Cardiac muscle cell (in vitro differentiated cells and primary cell): ENCODE measurements around the gene PITX3. TPM values are rescaled to one million over a fixed set of nuclear protein-coding genes. Genes with fewer than 3 reads are reported as not detected.

Experiments
- DNase-seq, 2 donors: peaks; one replicate each; pipeline versions ENCODE4 v3.0.0 to v3.0.0-alpha.2; 2010 to 2017; ENCODE audit warnings: low read depth in 1 of 2, low spot score in 1 of 2
- H3K27ac ChIP-seq: fragments of 200-600 bp; sonication (generic); 2 replicates; pipeline ENCODE4 v1.5.1; 2016
- H3K27me3 ChIP-seq: fragments of 200-600 bp; sonication (generic); 2 replicates; pipeline ENCODE4 v1.6.0; 2016; ENCODE audit warnings: control low read depth
- H3K36me3 ChIP-seq: fragments of 200-600 bp; sonication (generic); 2 replicates; pipeline ENCODE4 v1.5.1; 2016; ENCODE audit warnings: control low read depth
- H3K4me1 ChIP-seq: fragments of 200-600 bp; sonication (generic); 2 replicates; pipeline ENCODE4 v1.8.1; 2017; ENCODE audit warnings: low read depth, mild to moderate bottlenecking, mixed run types
- H3K4me3 ChIP-seq: fragments of 200-600 bp; sonication (generic); 2 replicates; pipeline ENCODE4 v1.5.1; 2016; ENCODE audit warnings: mild to moderate bottlenecking
- H3K9me3 ChIP-seq: fragments of 200-600 bp; sonication (generic); 2 replicates; pipeline ENCODE4 v1.5.1; 2017; ENCODE audit warnings: low read depth, mild to moderate bottlenecking, control low read depth
- polyA plus RNA-seq: library from polyadenylated mRNA; unstranded; fragments of >200 nt; fragmentation: Nextera tagmentation; extraction: Ambion mirVana; gene quantifications from 2 replicates; pipeline ENCODE4 v1.2.1, GENCODE V29; 2016
- total RNA-seq: library from RNA; depleted of rRNA; stranded (reverse); fragments of >200 nt; gene quantifications from 2 replicates; pipeline ENCODE4 v1.2.3, GENCODE V29; 2016
- TF ChIP-seq, protein P1 (sequence below): IDR thresholded peaks from 2 replicates; pipeline ENCODE4 v1.5.1; 2012; ENCODE audit warnings: low read depth, mild to moderate bottlenecking, low read length

The PITX3 gene
- total and polyA plus RNA-seq, 2 experiments from 2014 or later, result 7.9 to 14.3 TPM

DNA sequence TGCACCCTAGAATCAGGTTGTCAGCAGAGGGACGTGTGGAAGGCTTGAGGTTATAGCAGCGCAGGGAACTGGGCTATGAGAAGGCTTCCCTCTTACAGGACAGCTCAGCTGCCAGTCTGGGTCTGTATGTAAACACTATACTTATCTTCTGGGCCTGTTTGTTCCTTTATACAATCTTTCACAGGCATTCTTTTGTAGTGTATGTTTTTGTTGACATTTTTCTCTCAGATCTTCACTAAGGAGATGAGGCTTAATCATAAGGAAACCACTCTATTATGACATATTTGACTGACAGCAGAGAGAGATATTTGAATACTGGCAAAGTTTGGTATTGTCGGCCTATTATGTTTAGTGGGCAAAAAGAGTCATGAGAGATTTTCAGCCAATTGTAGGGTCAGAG is 4.9 kb upstream of the PITX3 start:
- peaks cover 7% of the 10 kb centered on the region for H3K27me3 ChIP-seq
- H3K4me3 ChIP-seq, result peak overlapping the region; percentile 58
- H3K36me3 ChIP-seq, result no peaks in the 10 kb centered on the region
- peak in 1 of 2 donors; percentile 35 for DNase-seq
- TF ChIP-seq, protein P1, sequence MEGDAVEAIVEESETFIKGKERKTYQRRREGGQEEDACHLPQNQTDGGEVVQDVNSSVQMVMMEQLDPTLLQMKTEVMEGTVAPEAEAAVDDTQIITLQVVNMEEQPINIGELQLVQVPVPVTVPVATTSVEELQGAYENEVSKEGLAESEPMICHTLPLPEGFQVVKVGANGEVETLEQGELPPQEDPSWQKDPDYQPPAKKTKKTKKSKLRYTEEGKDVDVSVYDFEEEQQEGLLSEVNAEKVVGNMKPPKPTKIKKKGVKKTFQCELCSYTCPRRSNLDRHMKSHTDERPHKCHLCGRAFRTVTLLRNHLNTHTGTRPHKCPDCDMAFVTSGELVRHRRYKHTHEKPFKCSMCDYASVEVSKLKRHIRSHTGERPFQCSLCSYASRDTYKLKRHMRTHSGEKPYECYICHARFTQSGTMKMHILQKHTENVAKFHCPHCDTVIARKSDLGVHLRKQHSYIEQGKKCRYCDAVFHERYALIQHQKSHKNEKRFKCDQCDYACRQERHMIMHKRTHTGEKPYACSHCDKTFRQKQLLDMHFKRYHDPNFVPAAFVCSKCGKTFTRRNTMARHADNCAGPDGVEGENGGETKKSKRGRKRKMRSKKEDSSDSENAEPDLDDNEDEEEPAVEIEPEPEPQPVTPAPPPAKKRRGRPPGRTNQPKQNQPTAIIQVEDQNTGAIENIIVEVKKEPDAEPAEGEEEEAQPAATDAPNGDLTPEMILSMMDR, result no peak
- no peaks in the 10 kb centered on the region for H3K9me3 ChIP-seq
- H3K27ac ChIP-seq, result peak overlapping the region; percentile 81
- peaks cover 24% of the 10 kb centered on the region for H3K4me1 ChIP-seq

DNA sequence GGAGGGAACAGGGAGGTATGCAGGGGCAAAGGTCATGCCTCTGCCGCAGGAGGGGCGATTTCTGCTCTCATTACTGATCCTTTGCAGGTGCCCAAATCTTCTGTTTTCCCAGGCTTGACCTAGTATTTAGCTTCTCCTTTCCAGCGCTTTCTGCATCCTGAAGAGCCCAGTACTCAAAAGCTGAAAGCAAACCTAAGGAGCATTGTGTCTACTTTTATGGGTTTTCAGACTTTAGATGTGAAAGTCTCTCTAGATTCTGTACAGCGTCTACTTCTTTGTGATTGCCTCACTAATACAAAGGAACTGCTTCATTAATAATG is 4.6 kb upstream of the PITX3 start:
- Histone ChIP-seq H3K4me3 (peak overlapping the region; percentile 58), H3K4me1 (peaks cover 25% of the 10 kb centered on the region), H3K9me3 (no peaks in the 10 kb centered on the region), H3K27ac (peak overlapping the region; percentile 81), H3K36me3 (no peaks in the 10 kb centered on the region), H3K27me3 (peaks cover 7% of the 10 kb centered on the region)
- TF ChIP-seq, protein P1, result no peak
- DNase-seq, result no peak

- TF ChIP-seq, protein P1, result no peak
- DNase-seq, result peak; percentile 98 to 100
- H3K4me3 ChIP-seq, result peak within 1 kb of the TSS; percentile 58
- H3K9me3 ChIP-seq, result no peaks in the 10 kb centered on the region
- peaks cover 12% of the 10 kb centered on the region for H3K27me3 ChIP-seq
- peak within 1 kb of the TSS; percentile 81 for H3K27ac ChIP-seq
- H3K36me3 ChIP-seq, result no peaks in the 10 kb centered on the region
- peaks cover 30% of the 10 kb centered on the region for H3K4me1 ChIP-seq
Observed at GRCh38 chr10:102245082-102245931, 4.0 kb upstream of the PITX3 start, which contains the start of gene GBF1. Gene GBF1 (plus strand): TSS chr10:102245532. CDS start chr10:102258939, 13,407 bp downstream.

DNA sequence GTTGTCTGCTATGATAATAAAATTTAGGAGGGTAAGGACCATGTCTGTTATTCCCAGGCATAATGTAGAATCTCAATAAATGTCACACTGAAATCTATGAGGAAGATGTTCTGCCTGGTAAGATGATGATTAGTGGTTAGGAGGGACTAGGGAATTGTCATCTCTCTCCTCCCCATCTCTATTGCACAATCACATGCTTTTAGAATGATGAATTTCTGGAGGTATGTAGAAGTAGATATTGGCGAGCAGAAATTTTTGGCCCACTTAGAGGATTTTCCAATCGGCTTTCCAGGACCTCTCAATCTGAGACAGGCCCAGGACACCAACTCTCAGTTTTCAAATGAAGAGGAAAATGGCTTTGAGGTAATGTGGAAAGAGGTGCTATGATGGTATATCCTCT is 2.0 kb upstream of the PITX3 start:
- TF ChIP-seq, protein P1, result no peak
- Histone ChIP-seq H3K27me3 (peaks cover 32% of the 10 kb centered on the region), H3K36me3 (no peaks in the 10 kb centered on the region), H3K9me3 (no peaks in the 10 kb centered on the region), H3K4me3 (no peak overlapping the region), H3K4me1 (peaks cover 36% of the 10 kb centered on the region), H3K27ac (no peak overlapping the region)
- peak in 1 of 2 donors; percentile 78 for DNase-seq

DNA sequence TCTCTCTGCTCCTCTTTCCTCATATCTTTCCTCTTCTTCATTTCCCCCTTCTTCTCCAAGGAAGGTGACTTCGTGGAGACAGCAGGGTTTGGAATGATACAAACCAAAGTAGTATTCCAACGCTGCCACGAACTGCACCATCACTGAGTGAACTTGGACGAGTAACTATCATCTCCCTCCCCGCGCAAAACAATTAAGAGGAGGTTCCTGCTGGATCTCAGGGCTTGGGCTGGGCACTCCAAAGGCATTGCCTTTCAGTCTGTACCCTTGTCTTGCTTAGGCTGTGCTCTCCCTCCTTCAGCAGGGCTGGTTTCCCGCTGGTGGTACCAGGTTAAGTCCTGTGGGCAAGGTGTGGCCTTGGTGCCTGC is 790 bp upstream of the PITX3 start:
- Histone ChIP-seq H3K27me3 (peaks cover 34% of the 10 kb centered on the region), H3K4me3 (peak overlapping the region; percentile 46), H3K9me3 (no peaks in the 10 kb centered on the region), H3K4me1 (peaks cover 24% of the 10 kb centered on the region), H3K27ac (no peak overlapping the region), H3K36me3 (no peaks in the 10 kb centered on the region)
- DNase-seq, result no peak
- TF ChIP-seq, protein P1, result no peak
